Stomach (tissue), 4 donors: ENCODE data around the gene ERBB4.

Experiments used
- EP300 ChIP-seq: sonication (generic); formaldehyde crosslinking; IDR thresholded peaks from one replicate; pipeline ENCODE4 v1.6.1; 2017; ENCODE audit warnings: antibody characterized with exemption
- POLR2A ChIP-seq, 4 donors: fragments of 450-650 bp; IDR thresholded peaks; one replicate each; pipeline ENCODE4 v1.6.1; 2016; ENCODE audit warnings: antibody characterized with exemption in 4 of 4, control low read depth in 2 of 4, mild to moderate bottlenecking in 1 of 4, moderate library complexity in 1 of 4
- POLR2AphosphoS5 ChIP-seq, 3 donors: sonication (generic); formaldehyde crosslinking; IDR thresholded peaks; one replicate each; pipeline ENCODE4 v1.6.1; 2016; ENCODE audit warnings: antibody characterized with exemption in 3 of 3
- TF ChIP-seq, protein P1 (sequence below), 7 experiments: fragments of 450-650 bp in 4 of 7; fragments of 200-600 bp in 3 of 7; sonication (generic) in 3 of 7; IDR thresholded peaks; one replicate each; pipeline ENCODE4 v1.5.1; 2016 to 2019; ENCODE audit warnings: antibody characterized with exemption in 7 of 7, control low read depth in 2 of 7, mild to moderate bottlenecking in 1 of 7

DNA sequence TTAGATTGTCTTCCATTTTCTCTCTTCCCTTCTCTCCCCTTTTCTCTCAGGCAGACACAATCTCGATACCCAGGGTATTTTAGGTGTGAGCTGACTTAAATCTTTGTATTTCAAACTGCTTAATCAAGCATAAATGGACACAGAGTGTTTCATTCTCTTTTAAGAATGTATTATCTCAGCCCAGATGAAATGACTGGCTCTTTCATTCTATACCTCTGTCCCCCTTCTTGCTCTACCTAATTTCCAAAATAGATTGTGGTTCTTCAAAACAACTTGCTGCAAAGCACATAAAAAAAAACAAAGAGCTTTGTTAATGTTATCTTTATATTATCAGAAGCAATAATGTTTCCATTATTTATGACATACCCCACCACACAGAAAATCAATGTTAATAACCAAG lies 514.6 kb downstream of the ERBB4 start:
- TF ChIP-seq, protein P1, sequence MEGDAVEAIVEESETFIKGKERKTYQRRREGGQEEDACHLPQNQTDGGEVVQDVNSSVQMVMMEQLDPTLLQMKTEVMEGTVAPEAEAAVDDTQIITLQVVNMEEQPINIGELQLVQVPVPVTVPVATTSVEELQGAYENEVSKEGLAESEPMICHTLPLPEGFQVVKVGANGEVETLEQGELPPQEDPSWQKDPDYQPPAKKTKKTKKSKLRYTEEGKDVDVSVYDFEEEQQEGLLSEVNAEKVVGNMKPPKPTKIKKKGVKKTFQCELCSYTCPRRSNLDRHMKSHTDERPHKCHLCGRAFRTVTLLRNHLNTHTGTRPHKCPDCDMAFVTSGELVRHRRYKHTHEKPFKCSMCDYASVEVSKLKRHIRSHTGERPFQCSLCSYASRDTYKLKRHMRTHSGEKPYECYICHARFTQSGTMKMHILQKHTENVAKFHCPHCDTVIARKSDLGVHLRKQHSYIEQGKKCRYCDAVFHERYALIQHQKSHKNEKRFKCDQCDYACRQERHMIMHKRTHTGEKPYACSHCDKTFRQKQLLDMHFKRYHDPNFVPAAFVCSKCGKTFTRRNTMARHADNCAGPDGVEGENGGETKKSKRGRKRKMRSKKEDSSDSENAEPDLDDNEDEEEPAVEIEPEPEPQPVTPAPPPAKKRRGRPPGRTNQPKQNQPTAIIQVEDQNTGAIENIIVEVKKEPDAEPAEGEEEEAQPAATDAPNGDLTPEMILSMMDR (IDR thresholded peaks at IDR 0.05): no peak
- no peak for TF ChIP-seq POLR2A (IDR thresholded peaks at IDR 0.05)
- no peak for TF ChIP-seq POLR2AphosphoS5 (IDR thresholded peaks at IDR 0.05)
- TF ChIP-seq EP300: no peak
